Measurements from ENCODE around the gene PWP1.
A peak's percentile ranks its signal among the peaks of the same experiment; 100 is the strongest.
"Not testable (repeated sequence)": the region's sequence is repeated elsewhere in the genome, so short reads cannot be mapped to it uniquely, and the experiment has no call there.

Gene PWP1

DNA sequence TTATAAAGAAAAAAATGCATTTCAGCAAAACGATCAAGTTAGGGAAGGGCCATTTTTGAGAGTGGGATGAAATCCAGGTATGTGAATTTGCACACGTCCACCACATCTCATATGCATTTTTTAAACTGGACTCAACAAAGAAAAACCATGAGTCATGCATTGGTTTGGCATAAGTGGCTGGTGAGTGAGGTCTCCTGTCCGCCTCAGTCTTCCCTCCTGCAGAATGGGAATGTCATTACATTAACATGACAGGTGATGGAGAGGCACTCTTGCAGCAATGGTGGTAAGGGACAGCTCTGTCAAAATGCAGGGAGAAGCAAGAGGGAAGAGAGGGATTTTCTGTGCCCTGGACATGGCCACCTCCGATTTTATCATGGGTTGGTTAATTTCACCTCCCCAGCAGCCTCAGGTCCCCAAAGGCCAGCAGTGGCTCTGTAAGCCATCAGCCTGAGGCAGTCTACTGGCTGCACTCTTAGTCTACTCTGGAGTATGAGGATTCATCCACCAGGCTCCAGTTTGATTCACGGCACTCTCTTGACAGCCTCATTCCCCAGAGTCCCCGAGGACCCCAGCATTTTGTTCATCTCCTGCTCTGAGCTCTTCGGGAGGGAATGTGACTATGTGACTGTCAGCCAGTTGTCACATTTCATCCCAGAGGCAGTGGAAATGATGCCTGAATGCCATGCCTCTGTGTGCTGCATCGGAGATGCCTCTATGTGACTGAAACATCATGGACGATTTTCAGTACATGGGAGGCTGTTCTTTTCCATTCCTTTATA lies 17.1 kb upstream of the PWP1 start:
- DNase-seq: no peak

DNA sequence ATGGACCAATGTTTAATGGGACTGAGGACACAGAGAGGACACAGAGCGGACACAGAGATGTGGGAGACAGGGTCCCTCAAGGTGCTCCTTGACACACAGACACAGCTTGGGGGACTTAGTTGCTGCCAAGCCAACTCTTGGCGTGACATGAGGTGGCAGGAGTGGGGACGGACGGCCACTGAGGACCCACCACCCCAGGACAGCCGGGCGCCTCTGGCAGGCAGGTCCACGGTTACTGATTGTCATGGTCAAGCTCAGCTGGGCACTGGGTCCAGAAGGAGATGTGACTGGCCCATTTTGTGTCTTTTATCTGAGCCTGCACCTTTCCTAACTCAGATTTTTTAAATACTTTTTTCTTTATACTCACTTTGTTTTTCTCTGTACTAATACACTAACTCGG lies 15.7 kb upstream of the PWP1 start:
- DNase-seq: no peak

DNA sequence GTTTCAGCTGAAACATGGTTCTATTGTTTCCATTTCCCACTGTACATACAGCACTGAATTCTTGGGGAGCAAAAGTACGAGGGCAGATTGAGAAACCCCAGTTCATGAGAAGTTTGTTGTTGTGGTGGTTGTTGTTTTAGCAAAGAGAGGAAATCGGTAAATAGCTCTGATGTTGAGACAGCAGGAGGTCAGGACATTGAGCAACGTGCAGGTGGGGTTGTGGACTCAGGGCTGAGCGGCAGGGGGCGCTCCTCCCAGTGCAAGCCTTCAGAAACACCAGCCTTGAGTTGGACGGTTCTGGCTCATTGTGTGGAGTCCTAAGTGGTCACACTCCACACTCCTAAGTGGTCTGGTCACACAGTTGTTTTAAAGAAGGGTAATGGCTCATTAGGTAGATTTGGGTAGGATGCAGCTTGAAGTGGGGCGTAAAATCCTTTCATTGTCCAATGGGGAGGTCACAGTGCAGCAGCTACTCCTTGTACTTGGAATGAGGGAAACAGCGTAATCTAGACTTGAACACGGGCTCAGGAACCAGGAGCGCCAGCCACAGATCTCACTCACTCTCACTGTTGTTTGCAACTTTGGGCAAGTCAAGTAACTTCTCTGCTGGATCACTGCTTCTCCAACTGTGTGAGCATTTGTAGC lies 14.5 kb upstream of the PWP1 start:
- DNase-seq: peak; percentile 26 to 31

DNA sequence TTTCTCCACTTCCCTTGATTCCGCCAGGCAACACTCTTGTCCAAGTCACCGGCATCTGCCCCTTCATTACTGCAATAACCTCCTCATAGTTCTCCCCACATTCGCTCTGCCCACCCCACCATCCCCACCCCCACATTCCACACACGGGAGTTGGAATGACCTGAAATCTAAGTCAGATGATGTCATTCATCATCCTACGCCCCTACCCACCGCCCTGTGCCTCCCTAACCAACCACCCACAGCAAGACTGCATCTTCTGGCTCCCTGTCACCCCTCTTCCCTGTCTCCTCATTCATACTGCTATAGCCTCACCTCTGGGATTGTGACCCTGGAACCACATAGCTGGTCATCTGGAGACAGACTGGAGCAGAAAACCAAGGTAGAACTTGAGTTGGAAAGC lies 7.9 kb upstream of the PWP1 start:
- no peak for DNase-seq

DNA sequence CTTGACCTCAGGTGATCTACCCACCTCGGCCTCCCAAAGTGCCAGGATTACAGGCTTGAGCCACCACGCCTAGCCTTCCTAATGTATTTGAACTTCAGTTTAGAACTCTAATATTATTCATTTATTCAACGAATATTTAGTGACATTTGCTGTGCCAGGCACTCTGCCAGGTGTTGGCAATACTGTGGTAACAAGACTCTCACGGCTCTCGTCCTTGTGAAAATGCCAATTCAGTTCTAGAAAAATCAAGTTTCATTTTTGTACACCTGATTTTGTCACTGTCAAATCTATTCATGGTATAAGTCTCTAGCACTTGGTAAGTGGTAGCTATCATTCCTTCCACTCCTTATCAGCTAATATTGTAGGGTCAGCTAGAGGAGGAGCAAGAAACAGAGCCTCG lies 6.3 kb upstream of the PWP1 start:
- no peak for DNase-seq

DNA sequence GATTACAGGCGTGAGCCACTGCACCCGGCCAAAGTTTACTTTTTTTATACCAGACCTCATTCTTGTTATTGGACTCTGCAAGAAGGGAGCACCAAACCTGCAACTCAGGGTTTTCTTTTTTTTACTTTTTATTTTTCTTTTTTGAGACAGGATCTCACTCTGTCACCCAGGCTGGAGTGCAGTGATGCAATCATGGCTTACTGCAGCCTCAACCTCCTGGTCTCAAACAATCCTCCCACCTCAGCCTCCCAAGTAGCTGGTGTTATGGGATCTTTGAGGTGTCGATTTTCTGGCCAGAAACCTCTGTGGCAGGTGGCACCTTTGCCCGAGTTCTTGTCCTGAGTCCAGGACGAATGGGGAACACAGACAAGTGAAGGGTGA lies 4.2 kb upstream of the PWP1 start:
- no peak for DNase-seq

DNA sequence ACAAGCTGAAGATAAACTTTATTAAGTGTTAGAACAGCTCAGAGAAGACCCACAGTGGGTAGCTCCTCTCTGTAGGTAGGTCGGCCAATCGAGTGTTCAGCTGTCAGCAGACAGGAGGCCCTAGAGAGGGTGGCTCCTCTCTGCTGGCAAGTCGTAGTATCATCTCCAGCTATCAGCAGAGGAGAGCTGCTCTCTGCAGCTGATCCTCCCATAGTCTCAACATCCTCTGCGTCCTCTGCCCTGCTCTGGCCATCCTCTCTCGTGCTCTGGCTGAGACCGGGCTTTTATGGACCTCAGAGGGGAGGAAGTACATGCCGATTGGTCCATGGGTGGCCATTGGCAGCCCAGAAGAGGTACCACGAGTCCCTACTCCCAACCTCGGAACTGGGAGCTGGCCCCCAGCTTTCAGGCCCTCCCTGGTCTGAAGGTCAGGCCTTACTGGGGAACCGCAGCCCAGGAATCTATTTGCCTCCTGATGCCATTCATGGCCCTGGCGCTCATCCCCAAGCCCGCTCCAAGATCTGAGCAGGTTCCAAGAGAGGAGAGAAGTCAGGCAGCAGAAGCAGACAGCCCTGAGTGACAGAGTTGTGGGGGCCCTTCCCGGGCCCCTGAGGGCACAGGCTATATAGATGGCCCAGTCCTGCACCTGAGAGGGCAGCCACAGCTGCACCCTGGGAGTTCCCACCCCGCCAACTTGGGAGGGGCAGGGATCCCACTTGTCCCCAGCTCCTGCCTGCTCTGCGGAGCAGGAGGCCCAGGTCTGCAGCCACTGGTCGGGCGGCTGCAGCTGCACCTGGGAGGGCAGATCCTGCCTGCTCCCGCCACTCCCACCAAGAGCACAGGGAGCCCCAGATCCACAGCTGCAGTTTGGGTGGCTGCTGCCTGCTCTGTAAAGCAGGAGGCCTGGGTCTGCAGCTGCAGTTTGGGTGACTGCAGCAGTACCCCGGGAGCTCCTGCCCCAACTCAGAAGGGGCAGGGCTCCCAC lies 3.5 kb upstream of the PWP1 start:
- DNase-seq: no peak

DNA sequence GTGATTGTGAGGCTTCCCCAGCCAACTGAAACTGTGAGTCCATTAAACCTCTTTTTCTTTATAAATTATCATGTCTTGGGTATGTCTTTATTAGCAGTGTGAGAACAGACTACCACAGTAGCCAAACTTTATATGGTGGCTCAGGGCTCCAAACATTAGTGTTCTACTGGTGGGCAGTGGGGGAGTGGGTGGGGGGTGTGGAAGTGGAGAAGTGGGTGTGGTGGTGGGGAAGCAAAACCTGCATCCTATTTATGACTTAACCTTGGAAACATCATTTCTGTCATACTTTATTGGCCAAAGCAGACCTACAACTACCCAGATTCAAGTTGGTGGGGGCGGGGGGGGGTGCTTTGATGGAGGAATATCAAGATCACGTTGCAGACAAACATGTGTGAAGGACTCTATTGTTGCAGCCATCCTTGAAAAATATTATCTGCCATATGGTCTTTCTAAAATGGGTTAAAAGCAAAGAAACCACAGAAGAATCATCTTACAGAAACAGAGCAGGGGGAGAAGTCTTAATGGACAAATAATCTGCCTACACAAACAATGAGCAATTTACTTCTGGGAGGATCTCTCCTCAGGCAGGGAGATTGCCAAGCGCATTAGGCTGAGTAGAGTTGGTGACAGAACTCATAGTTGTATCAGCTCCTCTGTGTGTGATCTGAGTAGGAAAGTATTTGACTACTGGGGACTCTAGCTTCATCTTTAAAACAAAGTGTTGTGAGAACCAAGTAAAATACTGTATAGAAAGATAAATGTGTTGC lies 1.4 kb upstream of the PWP1 start:
- no peak for DNase-seq

DNA sequence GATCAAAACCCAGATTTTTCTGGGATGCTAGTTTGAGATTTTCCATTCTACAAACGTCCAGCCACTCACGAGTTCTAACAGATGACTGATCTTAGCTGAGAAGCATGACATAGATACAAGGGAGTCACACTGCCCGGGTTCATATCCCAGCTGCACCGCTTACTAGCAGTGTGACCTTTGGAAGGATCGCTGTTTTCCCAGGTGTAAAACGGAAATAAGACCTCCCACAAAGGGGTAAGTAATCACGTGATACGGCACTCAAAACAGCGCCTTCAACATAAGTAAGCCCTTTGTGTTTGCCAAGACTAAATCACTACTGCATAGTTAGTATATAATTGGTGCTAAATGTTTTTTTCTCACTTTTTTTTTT lies 624 bp upstream of the PWP1 start:
- peak; percentile 13 to 18 for DNase-seq

DNA sequence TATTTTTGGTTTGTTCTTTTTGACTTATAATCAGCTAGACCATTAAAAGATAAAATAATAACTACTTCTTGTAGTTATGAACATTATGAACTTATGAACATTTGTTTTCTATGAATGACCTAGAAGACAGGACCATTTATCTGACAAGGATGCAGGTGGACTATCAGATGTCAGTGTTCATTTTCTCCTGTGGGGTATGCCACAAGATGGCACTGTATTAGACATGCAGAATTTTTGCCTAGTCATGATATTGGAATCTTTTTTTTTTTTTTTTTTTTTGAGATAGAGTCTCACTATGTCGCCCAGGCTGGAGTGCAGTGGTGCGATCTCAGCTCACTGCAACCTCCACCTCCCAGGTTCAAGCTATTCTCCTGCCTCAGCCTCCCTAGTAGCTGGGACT lies 10.2 kb downstream of the PWP1 start:
- DNase-seq: not testable (repeated sequence)

DNA sequence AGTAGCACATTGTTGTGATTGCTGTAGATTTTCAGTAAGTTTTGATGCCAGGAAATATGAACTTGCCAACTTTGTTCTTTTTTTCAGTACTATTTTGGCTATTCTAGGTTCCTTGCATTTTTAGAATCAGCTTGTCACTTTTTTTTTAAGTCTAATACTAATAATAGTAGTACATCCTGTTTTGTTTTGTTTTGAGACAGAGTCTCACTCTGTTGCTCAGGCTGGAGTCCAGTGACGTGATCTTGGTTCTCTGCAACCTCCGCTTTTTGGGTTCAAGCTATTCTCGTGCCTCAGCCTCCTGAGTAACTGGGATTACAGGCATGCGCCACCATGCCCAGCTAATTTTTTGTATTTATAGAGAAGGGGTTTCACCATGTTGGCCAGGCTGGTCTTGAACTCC lies 16.5 kb downstream of the PWP1 start:
- DNase-seq: no peak

DNA sequence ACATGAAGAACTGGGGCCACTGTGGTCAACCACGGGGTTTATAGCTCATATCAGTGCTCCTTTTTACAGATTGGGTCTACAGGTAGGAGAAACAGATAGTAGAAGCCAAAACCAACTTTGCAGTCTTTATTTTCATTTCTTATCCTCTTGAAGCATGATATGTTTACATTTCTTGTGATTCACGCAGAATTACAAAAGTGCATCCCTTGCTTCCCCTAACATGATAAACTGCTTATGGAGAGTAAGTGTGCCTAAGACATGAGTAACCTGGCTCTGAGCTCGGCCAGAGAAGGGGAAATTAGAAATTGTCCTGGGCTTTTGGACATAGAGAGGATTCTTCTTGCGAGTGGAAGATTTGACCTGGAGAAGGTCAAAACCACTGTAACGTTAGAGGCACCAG lies 18.4 kb downstream of the PWP1 start:
- no peak for DNase-seq

DNA sequence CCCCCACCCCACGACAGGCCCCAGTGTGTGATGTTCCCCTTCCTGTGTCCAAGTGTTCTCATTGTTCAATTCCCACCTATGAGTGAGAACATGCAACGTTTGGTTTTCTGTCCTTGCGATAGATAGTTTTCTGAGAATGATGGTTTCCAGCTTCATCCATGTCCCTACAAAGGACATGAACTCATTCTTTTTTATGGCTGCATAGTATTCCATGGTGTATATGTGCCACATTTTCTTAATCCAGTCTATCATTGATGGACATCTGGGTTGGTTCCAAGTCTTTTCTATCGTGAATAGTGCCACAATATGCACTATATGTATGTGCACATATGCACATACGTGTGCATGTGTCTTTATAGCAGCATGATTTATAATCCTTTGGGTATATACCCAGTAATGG lies 19.9 kb downstream of the PWP1 start:
- not testable (repeated sequence) for DNase-seq

DNA sequence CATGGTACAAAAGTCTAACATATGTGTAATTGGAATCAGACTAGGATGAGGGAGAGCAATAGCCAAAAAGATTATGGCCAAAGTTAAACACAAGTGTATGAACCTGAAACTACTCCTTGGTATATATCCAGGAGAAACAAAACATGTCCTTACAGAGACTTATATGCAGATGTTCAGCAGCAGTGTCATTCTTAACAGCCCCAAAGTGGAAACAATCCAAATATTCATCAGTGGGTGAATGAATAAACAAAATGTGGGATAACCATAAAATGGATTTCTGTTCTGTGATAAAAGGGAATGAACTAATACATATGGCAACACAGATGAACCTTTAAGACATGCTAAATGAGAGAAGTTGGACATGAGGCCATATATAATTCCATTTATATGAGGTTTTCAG lies 30.2 kb downstream of the PWP1 start:
- no peak for DNase-seq

DNA sequence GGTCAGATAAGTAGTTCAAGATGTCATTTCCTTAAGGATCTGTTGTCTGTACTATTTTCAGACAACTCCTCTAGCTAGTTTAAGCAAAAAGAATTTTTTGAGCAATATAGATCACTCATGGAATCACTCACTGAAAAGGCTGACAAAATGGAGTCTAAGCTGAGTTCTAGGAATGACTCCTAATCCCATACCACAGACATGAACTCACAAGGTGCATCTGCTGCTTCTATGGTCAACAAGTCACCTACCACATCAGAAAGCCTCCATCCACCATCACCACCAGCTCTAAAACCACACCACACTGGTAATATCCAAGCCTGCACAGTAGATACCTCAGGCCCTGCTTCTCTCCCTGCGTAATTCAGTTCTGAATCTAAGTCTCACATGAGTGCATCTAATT lies 33.0 kb downstream of the PWP1 start:
- no peak for DNase-seq

DNA sequence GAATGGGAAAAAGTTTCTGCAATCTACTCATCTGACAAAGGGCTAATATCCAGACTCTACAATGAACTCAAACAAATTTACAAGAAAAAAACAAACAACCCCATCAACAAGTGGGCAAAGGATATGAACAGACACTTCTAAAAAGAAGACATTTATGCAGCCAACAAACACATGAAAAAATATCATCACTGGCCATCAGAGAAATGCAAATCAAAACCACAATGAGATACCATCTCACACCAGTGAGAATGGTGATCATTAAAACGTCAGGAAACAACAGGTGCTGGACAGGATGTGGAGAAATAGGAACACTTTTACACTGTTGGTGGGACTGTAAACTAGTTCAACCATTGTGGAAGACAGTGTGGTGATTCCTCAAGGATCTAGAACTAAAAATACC lies 41.7 kb downstream of the PWP1 start:
- not testable (repeated sequence) for DNase-seq

DNA sequence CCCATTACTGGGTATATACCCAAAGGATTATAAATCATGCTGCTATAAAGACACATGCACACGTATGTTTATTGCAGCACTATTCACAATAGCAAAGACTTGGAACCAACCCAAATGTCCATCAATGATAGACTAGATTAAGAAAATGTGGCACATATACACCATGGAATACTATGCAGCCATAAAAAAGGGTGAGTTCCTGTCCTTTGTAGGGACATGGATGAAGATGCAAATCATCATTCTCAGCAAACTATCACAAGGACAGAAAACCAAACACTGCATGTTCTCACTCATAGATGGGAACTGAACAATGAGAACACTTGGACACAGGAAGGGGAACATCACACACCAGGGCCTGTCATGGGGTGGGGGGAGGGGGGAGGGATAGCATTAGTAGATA lies 42.1 kb downstream of the PWP1 start:
- DNase-seq: not testable (repeated sequence)

DNA sequence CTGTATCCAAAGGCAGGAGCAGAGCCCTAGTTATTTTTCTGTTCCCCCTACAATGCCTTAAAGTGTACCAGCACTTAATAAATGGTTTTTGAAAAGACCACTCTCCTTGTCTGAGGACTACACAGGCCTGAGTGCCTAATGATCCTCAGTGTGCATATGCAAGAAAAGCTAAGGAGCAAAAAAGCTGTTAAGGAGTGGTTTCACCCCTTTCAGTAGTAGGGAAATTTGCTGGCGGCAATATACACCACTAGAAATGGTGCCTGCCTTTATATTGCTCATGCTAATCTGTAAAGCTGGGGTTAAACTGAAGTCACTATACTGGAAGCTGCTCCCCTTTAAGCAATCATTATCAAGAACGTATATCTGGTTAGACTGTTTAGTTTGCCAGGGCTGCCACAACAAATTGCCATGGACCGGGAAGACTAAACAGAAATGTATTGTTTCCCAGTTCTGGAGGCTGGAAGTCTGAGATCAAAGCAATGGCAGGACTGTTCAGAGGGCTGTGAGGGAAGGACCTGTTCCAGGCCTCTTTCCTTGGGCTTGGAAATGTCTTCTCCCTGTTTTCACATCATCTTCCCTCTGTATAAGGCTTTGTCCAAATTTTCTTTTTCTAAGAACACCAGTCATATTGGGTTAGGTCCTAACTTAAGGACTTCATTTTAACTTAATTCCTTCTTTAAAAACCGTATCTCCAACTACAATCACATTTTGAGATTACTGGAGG lies 45.2 kb downstream of the PWP1 start:
- DNase-seq: no peak

DNA sequence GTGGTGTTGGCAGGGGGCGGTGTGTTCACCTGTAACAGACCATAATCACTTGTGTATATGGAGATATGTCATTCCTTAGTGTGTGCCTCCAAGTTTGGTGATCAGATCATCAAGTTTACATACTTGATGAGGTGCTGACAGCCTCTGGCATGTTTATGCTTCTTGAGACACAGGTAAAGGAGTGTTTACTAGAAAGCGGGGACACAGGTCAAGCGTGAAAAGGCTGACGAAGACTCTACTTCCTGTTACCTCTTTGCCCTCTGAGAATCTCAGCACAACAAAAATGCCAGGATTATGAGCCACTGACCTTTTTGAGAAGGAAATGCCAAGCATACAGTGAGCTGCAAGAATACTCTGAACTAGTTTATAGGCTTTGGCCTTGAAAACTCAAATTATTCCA lies 45.8 kb downstream of the PWP1 start:
- DNase-seq: no peak

DNA sequence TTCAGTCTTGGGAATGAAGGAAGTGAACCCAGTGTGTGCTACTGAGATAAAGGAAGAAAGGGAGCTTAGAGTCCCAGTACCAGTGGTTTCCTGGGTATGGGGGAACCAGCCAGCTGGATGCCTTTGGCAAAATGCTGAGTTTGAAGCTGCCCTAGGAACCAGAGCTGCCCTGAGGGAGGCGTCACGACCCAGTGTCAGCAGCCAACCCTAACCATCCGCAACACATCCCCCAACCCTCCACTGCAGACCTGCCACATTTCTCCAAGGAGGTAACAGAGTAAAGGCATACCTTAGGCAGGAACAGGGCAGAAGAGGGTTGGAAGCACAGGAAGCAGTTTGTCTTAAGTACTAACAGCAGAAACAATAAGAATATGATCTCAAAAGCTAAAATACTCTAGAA lies 46.8 kb downstream of the PWP1 start:
- DNase-seq: no peak

DNA sequence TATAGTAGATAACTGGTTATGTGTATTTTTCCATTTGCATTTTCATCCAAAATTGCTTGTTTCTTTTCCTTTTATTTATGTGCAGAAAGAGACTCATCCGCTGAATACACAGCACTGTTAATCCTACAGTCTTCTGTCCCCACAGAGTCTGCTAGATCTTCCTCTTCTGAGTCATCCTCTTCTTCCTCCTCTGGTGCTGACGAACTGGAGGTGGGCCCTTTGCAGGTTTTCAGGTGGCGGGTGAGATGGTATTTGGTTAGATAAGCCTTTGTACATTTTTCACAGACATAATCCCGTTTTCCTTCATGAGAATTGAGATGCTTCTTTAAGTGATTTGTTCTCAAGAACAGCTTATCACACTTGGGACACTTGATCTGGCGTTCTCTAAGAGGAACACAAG lies 48.5 kb downstream of the PWP1 start:
- DNase-seq: no peak

DNA sequence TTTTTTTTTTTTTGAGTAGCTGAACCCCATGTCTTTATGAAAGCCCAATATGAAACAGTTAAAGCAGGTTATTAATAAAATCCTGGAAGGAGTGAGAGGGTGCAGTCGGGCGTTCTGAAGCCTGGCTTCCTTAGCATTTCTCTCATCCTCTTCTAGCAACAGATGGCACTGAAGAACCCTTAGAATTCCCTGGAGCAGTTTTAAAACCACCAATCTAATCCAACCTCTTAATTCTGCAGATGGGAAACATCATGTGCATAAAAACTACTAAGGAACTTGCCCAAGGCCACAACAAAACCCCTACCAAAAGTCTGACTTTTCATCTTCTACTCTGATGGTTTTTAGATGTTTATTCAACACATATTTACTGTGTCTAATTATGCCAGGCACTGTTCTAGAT lies 50.2 kb downstream of the PWP1 start:
- DNase-seq: no peak
